HCT116 (cell line): ENCODE measurements around the gene GCK.

Source experiments
- CTCF ChIP-seq, 3 experiments: fragments of 200-600 bp in 1 of 3; sonication (generic) in 1 of 3; IDR thresholded peaks in 2 of 3; conservative IDR thresholded peaks in 1 of 3; 2 replicates each; pipeline ENCODE4 v1.5.1; 2012 to 2017; ENCODE audit warnings: low read depth in 2 of 3, low read length in 2 of 3, antibody characterized with exemption in 1 of 3, borderline replicate concordance in 1 of 3, control low read depth in 1 of 3, mild to moderate bottlenecking in 1 of 3, mixed read lengths in 1 of 3, mixed run types in 1 of 3, moderate library complexity in 1 of 3; ENCODE audit not compliant: insufficient read depth in 1 of 3
- EZH2 ChIP-seq: fragments of 200-600 bp; sonication (generic); IDR thresholded peaks from 2 replicates; pipeline ENCODE4 v1.6.1; 2017; ENCODE audit warnings: antibody characterized with exemption, mixed run types
- JUND ChIP-seq: IDR thresholded peaks from 2 replicates; pipeline ENCODE4 v1.6.1; 2012
- POLR2A ChIP-seq: IDR thresholded peaks from 2 replicates; pipeline ENCODE4 v1.7.0; 2011; ENCODE audit warnings: borderline replicate concordance; ENCODE audit not compliant: insufficient read depth, insufficient read length; ENCODE audit errors: extremely low read depth
- YY1 ChIP-seq: IDR thresholded peaks from 2 replicates; pipeline ENCODE4 v1.6.1; 2011; ENCODE audit warnings: low read length, low read depth, moderate library complexity, mild to moderate bottlenecking; ENCODE audit not compliant: insufficient replicate concordance; ENCODE audit errors: extremely low read depth
- ZBTB33 ChIP-seq: IDR thresholded peaks from 2 replicates; pipeline ENCODE4 v1.6.1; 2011; ENCODE audit warnings: mild to moderate bottlenecking, low read length, moderate library complexity; ENCODE audit not compliant: insufficient replicate concordance; ENCODE audit errors: extremely low read depth
- ZFX ChIP-seq: fragments of 450-650 bp; IDR thresholded peaks from 2 replicates; pipeline ENCODE4 v1.6.1; 2017

- TF ChIP-seq POLR2A: no peak
- TF ChIP-seq CTCF (IDR thresholded peaks at IDR 0.05 in 2 of 3, conservative IDR thresholded peaks at IDR 0.05 in 1 of 3; ENCODE audit: borderline replicate concordance in 1 of 3, insufficient read depth in 1 of 3, low read depth in 2 of 3, low read length in 2 of 3): no peak
- no peak for TF ChIP-seq EZH2
- TF ChIP-seq YY1: no peak
- no peak for TF ChIP-seq ZBTB33
- no peak for TF ChIP-seq JUND
- TF ChIP-seq ZFX: no peak
Observed at GRCh38 chr7:44132039-44132438, 57.2 kb downstream of the GCK start.
